ENCODE data around the gene E2F2.
"Not testable (repeated sequence)": the region's sequence is repeated elsewhere in the genome, so short reads cannot be mapped to it uniquely, and the experiment has no call there.

Gene E2F2

DNA sequence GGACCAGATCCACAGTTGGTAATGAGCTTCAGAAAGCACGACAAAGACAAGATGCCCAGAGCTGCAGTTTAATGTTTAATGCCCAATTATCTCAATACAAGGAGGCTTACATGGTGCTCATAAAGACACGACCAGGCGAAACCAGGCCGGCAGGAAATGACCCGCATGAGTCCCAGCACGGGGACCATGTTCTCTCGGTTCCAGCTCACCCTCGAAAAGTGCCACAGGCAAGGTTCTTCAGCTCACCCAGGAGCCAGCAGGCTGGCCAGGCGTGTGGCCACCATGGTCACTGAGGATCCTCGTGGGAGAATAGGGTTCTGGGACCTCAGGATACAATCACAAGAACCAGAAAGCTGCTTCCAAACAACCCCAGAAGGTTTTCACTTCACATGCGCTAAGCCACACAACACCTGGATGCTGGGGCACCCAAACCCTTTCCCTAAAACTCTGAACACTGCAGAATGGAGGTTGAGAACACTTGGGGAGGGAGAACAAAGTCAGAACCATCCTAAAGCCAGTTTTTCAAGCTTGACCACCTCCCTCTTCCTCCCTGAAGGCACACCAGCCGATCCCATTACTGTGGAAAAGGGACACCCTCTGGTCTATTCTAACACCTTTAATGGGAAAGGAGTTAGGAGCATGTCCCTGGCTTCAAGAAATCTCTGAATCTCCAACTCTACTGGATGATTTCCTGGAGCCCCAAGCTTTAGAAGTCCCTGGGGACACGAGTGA is 24.5 kb downstream of the E2F2 start:
- TF ChIP-seq ZNF221 (tag by site-specific recombination; IDR thresholded peaks at IDR 0.05; ENCODE audit: borderline replicate concordance) (no peak), ZNF529 (tag by site-specific recombination; IDR thresholded peaks at IDR 0.05; ENCODE audit: insufficient replicate concordance) (no peak)
- TF ChIP-seq, protein P1, sequence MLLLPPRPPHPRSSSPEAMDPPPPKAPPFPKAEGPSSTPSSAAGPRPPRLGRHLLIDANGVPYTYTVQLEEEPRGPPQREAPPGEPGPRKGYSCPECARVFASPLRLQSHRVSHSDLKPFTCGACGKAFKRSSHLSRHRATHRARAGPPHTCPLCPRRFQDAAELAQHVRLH (tag by site-specific recombination; IDR thresholded peaks at IDR 0.05) = no peak
- TF ChIP-seq, protein P2, sequence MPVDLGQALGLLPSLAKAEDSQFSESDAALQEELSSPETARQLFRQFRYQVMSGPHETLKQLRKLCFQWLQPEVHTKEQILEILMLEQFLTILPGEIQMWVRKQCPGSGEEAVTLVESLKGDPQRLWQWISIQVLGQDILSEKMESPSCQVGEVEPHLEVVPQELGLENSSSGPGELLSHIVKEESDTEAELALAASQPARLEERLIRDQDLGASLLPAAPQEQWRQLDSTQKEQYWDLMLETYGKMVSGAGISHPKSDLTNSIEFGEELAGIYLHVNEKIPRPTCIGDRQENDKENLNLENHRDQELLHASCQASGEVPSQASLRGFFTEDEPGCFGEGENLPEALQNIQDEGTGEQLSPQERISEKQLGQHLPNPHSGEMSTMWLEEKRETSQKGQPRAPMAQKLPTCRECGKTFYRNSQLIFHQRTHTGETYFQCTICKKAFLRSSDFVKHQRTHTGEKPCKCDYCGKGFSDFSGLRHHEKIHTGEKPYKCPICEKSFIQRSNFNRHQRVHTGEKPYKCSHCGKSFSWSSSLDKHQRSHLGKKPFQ (tag by site-specific recombination; IDR thresholded peaks at IDR 0.05) = no peak
- Histone ChIP-seq H3K36me3 (ENCODE audit: control insufficient read depth in 2 of 2, insufficient read depth in 1 of 2, low read length in 2 of 2) (peaks cover 13 to 53% of the 10 kb centered on the region in 2 experiments), H3K27ac (ENCODE audit: extremely low read depth, low read depth, low read length) (no peak overlapping the region), H3K4me1 (ENCODE audit: control insufficient read depth, insufficient read depth, low read length) (no peaks in the 10 kb centered on the region), H3K4me3 (ENCODE audit: low read depth, low read length) (no peak overlapping the region), H3K9me3 (ENCODE audit: control insufficient read depth, insufficient read depth, low read depth, low read length) (no peaks in the 10 kb centered on the region)
- CTCF ChIA-PET = interaction anchor here (0.6 to 5.9 kb wide), 4 partner anchors 10 to 132 kb away, joined by 3 to 61 read pairs (median 4); no protein-coding TSS in a partner anchor
- POLR2A ChIA-PET = no interaction called here

DNA sequence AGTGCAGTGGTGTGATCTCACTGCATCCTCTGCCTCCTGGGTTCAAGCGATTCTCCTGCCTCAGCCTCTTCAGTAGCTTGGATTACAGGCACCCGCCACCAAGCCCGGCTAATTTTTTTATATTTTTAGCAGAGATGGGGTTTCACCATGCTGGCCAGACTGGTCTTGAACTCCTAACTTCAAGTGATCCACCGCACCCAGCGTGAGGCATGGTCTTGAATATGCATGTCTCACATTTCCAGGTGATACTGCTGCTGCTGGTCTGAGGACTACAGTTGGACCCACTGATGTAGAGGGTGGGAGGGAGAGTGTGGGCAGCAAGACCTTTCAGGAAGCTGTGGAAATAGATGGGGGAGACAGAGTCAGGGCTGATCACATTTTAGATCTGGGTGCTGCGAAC is 25.2 kb downstream of the E2F2 start:
- Histone ChIP-seq H3K27ac (ENCODE audit: extremely low read depth, low read depth, low read length) (no peak overlapping the region), H3K9me3 (ENCODE audit: control insufficient read depth, insufficient read depth, low read depth, low read length) (no peaks in the 10 kb centered on the region), H3K4me1 (ENCODE audit: control insufficient read depth, insufficient read depth, low read length) (no peaks in the 10 kb centered on the region), H3K4me3 (ENCODE audit: low read depth, low read length) (no peak overlapping the region), H3K36me3 (ENCODE audit: control insufficient read depth in 2 of 2, insufficient read depth in 1 of 2, low read length in 2 of 2) (peaks cover 8 to 46% of the 10 kb centered on the region in 2 experiments)
- no peak for TF ChIP-seq ZNF776 (tag by site-specific recombination; IDR thresholded peaks at IDR 0.05; ENCODE audit: borderline replicate concordance)
- no peak for TF ChIP-seq ZNF76 (tag by site-specific recombination; IDR thresholded peaks at IDR 0.05; ENCODE audit: borderline replicate concordance, low read depth)
- ChIA-PET CTCF (interaction anchor here (0.6 to 5.9 kb wide), 3 partner anchors 9 to 133 kb away, joined by 3 to 61 read pairs (median 5); no protein-coding TSS in a partner anchor), POLR2A (interaction anchor here (0.9 kb wide), 1 partner anchor 9 kb away, joined by 3 read pairs; no protein-coding TSS in a partner anchor)

DNA sequence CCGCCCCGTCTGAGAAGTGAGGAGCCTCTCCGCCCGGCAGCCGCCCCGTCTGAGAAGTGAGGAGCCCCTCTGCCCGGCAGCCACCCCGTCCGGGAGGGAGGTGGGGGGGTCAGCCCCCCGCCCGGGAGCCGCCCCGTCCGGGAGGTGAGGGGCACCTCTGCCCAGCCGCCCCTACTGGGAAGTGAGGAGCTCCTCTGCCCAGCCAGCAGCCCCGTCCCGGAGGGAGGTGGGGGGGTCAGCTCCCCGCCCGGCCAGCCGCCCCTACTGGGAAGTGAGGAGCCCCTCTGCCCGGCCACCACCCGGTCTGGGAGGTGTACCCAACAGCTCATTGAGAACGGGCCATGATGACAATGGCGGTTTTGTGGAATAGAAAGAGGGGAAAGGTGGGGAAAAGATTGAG is 26.9 kb downstream of the E2F2 start:
- H3K27ac ChIP-seq (ENCODE audit: extremely low read depth, low read depth, low read length); H3K4me3 ChIP-seq (ENCODE audit: low read depth, low read length); H3K4me1 ChIP-seq (ENCODE audit: control insufficient read depth, insufficient read depth, low read length); CTCF ChIA-PET; H3K9me3 ChIP-seq (ENCODE audit: control insufficient read depth, insufficient read depth, low read depth, low read length); POLR2A ChIA-PET: not testable (repeated sequence)
- peaks cover 3 to 29% of the 10 kb centered on the region in 2 experiments; a peak in 2 of 3 replicates for H3K36me3 ChIP-seq (ENCODE audit: control insufficient read depth in 2 of 2, insufficient read depth in 1 of 2, low read length in 2 of 2)

DNA sequence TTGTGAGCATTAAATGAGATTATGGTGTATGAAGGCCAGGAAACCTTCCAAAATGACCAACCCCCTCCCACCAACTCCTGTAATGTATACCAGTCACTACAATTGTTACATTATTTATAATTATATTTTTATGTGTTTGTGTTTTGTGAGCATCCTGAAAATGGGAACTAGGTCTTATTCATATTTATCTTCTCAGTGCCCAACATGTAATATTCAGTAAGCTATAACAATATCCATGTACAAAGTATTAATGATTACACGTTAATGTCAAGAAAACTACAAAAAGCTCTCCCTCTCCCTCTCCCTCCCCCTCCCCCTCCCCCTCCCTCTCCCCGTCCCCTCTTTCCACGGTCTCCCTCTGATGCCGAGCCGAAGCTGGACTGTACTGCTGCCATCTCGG is 28.1 kb downstream of the E2F2 start:
- H3K27ac ChIP-seq (ENCODE audit: extremely low read depth, low read depth, low read length) = no peak overlapping the region
- POLR2A ChIA-PET = no interaction called here
- CTCF ChIA-PET = interaction anchor here (0.8 kb wide), 1 partner anchor 135 kb away, joined by 4 read pairs; no protein-coding TSS in a partner anchor
- no peaks in the 10 kb centered on the region for H3K9me3 ChIP-seq (ENCODE audit: control insufficient read depth, insufficient read depth, low read depth, low read length)
- no peaks in the 10 kb centered on the region for H3K4me1 ChIP-seq (ENCODE audit: control insufficient read depth, insufficient read depth, low read length)
- H3K36me3 ChIP-seq (ENCODE audit: control insufficient read depth in 2 of 2, insufficient read depth in 1 of 2, low read length in 2 of 2) = peaks cover 3 to 17% of the 10 kb centered on the region in 2 experiments; a peak in 2 of 3 replicates
- H3K4me3 ChIP-seq (ENCODE audit: low read depth, low read length) = no peak overlapping the region
- TF ChIP-seq KLF9 (tag by site-specific recombination; IDR thresholded peaks at IDR 0.05; ENCODE audit: low read depth) (no peak), ZNF146 (tag by site-specific recombination; IDR thresholded peaks at IDR 0.05) (no peak), ZNF521 (tag by site-specific recombination; IDR thresholded peaks at IDR 0.05) (no peak)
- TF ChIP-seq, protein P3, sequence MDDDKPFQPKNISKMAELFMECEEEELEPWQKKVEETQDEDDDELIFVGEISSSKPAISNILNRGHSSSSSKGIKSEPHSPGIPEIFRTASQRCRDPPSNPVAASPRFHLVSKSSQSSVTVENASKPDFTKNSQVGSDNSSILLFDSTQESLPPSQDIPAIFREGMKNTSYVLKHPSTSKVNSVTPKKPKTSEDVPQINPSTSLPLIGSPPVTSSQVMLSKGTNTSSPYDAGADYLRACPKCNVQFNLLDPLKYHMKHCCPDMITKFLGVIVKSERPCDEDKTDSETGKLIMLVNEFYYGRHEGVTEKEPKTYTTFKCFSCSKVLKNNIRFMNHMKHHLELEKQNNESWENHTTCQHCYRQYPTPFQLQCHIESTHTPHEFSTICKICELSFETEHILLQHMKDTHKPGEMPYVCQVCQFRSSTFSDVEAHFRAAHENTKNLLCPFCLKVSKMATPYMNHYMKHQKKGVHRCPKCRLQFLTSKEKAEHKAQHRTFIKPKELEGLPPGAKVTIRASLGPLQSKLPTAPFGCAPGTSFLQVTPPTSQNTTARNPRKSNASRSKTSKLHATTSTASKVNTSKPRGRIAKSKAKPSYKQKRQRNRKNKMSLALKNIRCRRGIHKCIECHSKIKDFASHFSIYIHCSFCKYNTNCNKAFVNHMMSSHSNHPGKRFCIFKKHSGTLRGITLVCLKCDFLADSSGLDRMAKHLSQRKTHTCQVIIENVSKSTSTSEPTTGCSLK (tag by site-specific recombination; IDR thresholded peaks at IDR 0.05) = no peak
